HG03159 (cell line): ENCODE results near the gene SLIT3.

ENCODE experiments used
- ATAC-seq: cut with Tn5 transposase; IDR thresholded peaks from one replicate; pipeline ENCODE4 v1.9.1; 2021; ENCODE audit warnings: mild to moderate bottlenecking, moderate library complexity; ENCODE audit not compliant: unreplicated experiment

SLIT3 gene

DNA sequence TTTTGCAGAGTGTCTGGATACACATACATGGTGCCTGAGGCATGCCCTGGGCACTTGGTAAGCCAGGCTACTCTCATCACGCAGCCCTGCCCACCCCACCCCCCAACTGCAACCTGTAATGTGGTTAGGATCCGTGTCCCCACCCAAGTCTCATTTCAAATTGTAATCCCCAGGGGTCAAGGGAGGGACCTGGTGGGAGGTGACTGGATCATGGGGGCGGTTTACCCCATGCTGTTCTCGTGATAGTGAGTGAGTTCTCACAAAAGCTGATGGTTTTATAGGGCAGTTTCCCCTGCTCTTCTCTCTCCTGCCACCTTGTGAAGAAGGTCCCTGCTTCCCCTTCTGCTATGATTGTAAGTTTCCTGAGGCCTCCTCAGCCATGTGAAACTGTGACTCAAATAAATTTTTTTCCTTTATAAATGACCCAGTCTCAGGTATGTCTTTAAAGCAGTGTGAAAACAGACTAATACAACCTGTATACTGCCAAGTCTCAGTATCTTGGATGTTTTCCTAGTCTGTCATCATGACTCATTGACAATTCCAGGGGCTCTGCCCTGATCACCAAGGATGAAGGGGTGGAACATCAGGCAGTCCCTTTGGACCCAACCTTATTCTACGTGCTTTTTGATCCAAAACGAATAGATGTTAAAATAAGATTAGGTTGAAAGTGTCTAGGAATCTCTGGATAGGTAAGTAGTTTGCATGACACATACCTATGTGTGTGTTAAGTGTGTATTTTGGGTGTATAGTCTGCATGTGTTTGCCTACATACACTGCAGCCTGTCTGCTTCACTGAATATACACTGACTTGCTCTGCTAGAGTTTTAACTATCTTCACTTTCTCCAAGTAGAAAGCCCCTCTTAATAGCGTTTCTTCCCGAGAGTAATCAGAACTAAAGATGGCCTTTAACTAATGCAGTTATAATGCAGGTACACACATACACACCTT is 293.8 kb downstream of the SLIT3 start:
- no peak for ATAC-seq

DNA sequence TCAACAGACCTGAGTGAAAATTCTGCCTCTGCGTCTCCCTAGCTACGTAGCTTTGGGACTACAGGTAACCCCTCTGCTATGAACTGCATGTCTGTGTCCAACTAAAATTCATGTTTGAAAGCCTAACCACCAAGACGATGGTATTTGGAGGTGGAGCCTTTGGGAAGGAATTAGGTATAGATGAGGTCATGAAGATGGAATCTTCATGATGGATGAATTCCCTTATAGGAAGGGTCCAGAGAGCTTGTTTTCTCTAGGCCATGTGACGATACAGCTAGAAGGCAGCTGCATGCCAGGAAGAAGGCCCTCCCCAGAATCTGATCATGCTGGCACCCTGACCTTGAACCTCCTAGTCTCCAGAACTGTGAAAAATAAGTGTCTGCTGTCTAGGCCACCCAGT is 296.4 kb downstream of the SLIT3 start:
- no peak for ATAC-seq

GRCh38 chr5:169003721-169004541 is 297.0 kb downstream of the SLIT3 start:
- ATAC-seq: no peak

DNA sequence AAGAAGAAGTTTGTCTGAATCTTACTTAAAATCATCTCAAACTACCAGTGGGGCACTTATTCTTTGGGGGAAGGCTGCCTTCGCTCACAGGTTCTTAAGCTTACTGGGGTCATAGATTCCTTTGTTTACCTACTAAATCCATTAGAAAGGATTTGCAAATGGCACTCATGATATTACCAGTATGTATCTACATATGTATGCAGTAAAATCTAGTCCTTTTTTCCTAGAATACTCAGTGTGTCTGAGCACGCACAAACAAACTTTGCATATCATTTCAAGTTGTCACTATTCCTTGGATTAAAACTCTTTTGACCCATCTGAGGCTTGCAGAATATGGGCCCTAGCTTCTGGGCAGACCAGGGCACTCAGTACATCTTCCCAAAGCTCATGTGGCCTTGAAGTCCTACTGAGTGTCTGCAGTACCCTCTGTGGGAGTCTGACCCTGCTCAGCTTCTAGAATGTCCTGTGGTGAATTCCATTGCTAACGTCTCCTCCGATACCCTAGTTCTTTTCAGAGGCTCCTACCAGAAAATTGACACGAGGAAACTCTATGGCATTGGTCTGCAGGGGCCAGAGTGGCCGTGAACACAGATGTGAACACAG is 297.9 kb downstream of the SLIT3 start:
- ATAC-seq: no peak

- ATAC-seq: no peak
Observed at GRCh38 chr5:169001394-169001793, 299.5 kb downstream of the SLIT3 start.

DNA sequence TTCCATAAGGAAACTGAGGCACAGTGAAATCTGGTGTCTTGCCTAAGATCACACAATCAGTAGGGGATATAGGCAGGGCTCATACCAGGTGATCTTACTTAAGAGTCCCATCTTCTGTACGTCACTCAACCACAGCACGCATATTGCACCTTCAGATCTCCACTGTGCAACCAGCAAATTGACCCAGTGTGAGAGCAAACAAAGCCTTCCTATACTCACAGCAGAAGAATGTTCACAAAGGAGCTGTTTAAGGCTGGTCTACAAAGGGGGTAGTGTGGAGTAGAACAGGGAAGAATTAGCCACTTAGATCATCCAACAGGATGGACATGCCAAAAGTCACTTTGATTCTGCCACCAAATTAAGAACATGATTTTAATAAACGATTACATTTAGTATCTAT is 305.9 kb downstream of the SLIT3 start:
- no peak for ATAC-seq

- no peak for ATAC-seq
Observed at GRCh38 chr5:168992687-168993086, 308.3 kb downstream of the SLIT3 start.

DNA sequence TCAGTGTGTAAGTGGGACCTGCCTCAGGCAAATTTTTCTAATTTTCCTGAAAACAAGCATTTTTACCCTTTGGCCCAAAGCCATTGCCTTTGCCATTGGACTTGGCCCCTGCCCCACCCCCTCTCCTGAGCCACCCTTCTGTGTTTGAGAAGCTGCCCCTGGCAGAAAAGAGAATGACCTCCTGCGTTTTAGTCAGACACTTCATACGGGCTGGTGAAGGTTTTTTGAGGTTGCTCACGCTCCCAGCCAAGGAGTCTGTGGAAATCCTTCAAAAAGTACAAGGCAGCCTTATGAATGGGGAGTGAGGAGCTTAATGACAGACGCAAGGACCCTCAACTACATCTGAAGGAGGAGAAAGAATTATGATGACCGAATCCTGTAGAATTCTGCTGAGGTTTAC is 308.9 kb downstream of the SLIT3 start:
- no peak for ATAC-seq

DNA sequence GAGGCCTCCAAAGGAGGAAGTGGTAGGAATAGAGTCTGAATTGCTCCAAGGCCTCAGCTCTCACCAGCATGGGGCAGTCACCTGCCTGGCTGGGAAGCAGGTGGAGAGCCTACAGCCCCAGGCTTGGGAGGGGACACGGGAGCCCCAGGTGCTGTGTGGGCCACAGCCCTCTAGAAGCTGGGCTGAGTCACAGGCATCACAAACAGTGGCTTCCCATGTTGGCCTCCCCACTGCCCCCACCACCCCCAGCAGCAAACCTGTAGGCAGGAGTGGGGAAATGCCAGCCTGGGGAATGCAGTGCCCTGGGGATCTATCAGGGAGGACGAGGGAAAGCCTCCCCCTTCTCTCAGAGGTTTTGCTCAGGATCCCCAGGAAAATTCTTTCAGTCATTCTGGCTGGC is 309.6 kb downstream of the SLIT3 start:
- ATAC-seq: no peak

DNA sequence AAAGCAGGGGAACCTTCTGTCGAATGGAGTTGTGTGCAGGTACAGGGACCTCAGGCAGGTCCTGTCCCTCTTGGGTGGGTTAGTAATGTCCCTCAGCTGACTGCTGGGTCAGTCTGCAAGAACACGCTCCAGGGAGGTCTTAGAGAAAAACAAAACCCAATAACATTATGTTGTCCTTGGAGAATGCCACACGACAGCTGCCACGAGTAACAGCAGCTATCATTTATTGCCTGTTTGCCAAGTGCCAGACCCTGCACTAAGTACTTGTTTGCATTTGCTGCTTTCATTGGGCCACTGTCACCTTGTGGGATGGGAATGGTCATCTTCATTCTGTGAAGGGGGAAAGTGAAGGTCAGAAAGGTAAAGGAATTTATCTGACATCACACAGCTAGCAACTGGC is 310.3 kb downstream of the SLIT3 start:
- no peak for ATAC-seq

DNA sequence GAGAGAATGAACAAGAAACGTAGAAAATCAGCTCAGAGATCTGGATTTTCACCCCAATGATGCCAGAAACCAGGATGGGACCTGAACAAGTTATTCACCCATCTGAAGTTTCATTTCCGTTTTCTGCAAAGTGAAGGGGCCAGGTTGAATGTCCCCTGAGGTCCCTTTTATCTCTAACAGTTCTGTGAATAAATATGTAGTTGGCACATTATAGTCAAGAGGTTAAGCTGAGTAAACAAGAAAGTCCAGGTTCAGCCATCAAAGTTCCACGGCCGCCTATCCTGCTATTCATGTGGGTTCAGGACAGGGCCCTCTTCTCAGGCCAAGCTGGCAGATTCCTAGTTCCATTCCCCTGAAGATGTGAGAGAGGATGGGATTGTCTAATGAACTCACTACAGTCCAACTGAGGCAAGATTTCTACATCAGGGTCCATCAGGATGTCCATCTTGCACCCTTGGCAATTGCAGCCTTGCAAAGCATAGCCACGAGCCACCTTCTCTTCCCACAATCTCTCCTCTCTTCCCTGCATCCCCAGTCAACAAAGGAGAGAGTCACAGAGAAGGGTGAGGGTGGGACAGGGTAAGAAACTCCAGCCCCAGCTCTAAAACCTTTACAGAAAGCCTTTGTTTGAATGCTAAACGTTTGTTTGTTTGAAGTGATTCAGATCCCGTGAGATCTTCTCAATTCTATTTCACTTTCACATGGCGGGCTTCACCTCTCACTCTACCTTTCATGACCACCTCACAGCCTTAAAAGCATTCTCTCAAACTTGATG is 311.0 kb downstream of the SLIT3 start:
- ATAC-seq: no peak

- ATAC-seq: no peak
Observed at GRCh38 chr5:168988699-168989098, 312.2 kb downstream of the SLIT3 start.

DNA sequence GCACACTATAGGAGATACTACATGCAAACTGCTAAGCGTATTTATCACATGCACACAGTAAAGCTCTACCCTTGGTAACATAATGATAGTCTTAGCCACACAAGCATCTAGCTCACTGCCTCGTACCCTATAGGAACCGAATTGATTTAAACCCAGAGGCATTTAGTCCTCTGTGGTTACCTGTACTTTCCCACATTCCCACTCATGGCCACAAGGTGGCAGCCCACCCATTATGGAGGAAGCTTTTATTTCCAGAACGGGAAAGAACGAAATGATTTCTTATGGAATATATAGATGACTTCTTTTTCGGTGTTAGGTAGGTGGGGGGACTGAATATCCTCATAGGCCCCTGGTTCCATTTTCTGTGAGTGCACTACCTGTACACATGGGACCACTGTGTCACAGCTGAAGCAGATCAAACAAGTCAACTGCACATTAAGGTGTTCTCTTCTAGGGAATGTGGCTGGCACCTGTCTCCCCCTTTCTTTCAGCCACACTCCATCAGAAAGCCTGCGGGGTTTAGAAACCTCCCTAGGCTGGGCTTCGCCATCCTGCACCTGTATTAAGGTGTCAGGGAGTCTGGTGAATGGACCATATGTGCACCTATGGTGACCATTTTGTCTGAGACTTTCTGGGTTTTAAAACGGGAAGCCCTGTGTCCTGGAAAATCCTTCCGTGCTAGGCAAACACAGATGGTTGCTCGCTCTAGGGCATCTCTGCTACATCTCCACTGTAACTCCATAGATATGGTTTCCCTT is 313.2 kb downstream of the SLIT3 start:
- peak; percentile 89 for ATAC-seq

DNA sequence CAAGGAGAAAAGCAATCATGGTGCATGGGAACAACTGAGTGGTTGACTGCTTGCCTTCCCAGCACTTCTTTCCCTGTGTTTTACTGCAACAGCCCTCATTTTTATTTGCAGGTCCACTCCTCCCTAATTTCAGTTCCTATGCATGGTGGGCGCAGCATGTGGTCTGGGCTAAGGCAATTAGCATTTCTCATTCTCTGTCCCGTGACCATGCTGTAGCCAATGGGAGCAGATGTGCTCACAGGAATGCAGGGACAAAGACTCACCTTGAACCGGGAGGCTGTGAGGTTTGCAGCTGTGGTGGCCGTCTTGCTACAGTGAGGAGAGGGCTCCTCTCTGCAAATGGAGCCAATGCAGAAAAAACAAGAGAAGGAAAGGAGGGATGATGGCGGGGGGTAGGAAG is 315.5 kb downstream of the SLIT3 start:
- no peak for ATAC-seq

DNA sequence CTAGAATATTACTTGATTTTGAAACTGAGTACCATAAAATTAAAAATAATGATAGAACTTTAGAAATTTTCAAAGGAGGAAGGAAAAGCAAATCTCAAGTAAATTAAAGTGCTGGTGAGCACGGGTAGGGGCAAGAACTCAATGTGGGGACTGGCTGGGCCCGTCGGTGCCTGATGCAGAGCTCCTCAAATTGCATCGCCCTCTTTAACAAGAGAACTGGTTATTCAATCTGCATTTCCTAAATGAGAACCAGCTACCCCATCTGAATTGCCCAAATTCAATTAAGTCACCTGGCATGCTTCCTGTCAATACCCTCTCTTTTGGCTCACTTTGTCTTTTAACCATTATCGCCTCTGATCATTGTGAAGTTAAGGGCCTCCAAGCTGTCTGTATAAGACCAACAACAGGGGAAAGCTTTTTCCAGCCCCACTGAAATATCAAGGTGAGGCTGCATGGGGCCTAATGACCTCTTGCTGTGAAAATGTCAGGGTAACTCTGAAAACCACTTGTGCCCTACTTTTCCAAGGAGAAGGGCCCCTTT is 316.7 kb downstream of the SLIT3 start:
- no peak for ATAC-seq

GRCh38 chr5:168979135-168979534 is 321.8 kb downstream of the SLIT3 start:
- ATAC-seq: no peak

DNA sequence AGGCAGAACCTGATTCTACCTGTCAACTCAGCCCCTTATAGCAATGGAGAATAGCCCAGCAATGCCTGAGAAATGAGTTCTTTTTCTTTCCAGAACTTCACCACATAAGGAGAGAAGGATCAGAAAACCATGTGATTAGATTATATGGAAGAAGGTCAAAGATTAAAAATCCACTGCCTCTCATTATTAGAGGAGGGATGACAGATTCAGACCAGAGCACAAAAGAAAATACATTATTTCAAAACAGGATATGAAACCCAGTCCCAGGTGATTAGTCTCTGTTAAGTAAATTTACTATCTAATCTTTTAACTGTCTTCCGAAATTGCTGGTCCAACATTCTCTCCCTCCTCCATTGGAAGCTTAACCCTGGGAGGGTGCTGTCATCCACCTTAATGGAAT is 322.4 kb downstream of the SLIT3 start:
- ATAC-seq: no peak

DNA sequence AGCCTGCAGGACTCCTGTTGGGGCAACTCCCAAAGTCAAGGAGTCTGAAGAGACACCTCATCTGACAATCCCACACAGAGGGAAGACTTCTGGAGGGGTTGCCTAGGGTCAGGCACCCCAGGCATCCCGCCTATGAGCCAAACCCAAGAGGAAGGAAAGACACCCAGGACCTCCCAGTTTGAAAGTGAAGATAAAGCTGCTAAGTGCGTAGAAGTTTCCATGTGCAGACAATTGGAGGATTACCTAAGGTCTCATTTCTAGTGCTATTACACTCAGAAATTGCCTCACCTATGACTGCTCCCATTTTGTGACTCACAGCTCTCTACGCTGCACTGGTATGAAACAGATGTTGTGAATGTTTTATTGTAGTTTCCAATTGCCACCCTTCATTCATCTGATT is 322.9 kb downstream of the SLIT3 start:
- ATAC-seq: no peak

DNA sequence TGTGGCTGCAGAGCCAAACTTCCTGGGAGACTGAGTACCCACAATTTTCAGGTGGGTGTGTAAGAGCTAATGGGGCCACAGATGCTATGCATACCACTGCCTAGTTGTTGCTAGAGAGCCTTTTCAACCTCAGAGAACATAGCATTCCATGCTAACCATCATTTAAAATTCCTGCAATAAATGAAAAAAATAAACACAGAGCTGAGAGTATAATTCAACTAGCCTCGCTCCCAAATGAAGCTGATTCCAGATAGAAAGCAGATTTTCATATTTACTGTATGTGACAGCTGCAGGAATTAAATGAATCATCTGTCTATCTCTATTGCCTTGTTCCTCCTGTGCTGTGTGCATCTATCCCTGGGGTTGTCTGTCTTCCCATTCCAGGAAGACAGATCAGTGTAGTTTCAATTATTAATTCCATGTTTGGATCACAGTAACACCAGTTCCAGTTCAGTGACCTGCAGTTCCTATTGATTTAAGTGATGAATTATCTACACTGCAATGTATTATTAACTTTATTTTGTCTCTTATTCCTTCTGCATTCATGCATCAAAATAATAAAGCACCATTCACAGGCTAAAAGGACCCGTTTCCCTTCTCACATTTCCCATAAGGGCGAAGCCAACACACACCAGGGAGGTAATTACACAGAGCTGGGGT is 324.5 kb downstream of the SLIT3 start:
- no peak for ATAC-seq
